HuH-7.5 (cell line): ENCODE data around the gene SNRPB2.

Source experiments
- DNase-seq: peaks from one replicate; pipeline ENCODE4 v3.0.0; 2011; ENCODE audit warnings: low spot score

SNRPB2 gene

GRCh38 chr20:16729565-16730460 lies at the start of gene SNRPB2:
Gene SNRPB2 (plus strand): TSS chr20:16730026. CDS start chr20:16731703, 1,677 bp downstream.
- DNase-seq = peak; percentile 72

GRCh38 chr20:16684416-16684815 lies 45.4 kb upstream of the SNRPB2 start:
- no peak for DNase-seq

DNA sequence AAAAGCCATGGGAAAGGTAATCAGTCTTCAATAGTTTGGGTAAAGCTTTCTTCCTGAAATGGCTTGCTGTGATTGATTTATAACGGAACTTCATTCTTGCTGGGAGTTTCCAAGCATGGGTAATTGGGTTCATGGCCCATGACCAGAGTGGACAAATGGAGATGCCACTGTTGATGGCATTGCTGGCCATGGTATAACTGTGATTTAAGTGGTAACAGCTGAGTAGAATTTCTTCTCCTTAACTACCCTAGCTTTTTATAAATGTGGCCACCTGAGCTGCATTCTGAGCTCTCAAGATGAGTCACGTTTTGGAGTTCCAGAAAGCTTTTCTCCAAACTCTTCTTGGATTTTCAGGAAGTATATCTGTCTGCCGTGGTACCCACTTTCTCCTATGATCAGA lies 39.9 kb upstream of the SNRPB2 start:
- no peak for DNase-seq

DNA sequence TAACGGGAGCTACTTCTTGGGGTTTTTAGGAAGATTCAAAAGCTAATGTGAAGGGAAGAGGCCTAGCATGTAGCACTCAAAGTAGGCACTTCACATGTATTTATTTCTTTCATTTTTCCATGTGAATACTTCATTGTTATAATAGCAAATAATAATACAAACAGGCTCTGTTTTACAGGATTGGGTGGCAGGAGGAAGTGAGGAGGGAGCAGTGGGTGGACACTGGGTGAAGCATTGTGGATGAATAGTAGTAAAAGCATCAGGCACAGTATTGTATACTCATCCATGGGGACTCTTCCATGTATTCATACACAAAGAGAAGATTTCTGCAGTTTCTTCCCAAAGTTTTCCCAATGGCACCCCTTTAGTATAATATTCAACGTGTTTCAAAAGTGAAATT lies 38.4 kb upstream of the SNRPB2 start:
- DNase-seq = no peak

DNA sequence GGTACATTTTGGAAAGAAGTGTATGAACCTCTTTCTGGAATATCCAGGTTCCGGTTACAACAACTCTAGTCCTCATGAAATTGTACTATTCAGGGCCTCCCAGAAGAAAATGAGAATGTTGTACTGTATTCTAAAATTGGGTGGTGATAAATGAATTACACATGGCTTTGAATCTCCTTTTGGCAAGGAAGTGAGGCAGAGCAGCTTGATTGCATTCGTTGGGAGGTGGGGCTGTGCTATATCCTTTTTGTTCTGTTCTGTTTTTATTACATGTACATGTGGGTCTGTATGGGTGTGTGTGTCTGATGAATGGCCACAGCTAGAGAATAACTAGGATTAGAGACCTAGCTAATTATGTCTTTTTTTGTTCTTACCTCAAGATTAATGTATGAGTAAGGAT lies 37.8 kb upstream of the SNRPB2 start:
- no peak for DNase-seq

DNA sequence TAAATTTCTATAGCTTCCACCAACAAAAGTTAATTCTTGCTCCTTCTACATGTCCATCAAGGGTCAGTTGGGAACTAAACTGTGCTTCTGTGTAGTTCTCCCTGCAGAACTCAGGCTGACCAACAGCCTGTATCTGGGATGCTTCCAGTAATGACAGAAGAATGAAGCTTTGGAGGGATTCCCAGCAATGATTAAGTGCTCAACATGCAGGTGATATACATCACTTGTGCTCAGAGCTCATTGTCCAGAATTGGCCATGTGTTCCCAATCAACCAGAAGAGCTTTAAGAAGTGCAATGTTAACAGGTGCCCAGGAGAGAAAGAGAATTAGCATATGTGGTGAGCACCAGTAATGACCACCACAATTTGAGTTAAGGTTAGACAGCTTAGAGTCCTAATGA lies 37.4 kb upstream of the SNRPB2 start:
- no peak for DNase-seq

DNA sequence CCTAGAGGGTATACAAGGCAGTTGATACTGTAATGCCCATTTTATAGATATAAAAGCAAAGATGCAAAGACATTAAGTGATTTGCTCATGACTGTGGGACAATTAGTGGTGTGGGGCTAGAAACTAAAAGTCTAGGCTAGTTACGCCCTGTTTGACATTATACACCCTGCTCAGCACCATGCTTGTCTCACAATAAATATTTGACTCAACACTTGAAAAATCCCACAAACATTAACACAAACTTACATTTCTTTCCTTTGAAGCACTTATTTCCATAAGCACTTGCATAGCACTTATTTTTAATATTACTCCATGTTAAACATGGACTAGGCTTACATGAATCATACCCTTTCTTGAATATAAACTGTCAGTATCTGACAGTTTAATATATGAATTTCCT lies 36.5 kb upstream of the SNRPB2 start:
- no peak for DNase-seq

- DNase-seq = no peak
These were observed 35.7 kb upstream of the SNRPB2 start for GRCh38 chr20:16694161-16694560.

DNA sequence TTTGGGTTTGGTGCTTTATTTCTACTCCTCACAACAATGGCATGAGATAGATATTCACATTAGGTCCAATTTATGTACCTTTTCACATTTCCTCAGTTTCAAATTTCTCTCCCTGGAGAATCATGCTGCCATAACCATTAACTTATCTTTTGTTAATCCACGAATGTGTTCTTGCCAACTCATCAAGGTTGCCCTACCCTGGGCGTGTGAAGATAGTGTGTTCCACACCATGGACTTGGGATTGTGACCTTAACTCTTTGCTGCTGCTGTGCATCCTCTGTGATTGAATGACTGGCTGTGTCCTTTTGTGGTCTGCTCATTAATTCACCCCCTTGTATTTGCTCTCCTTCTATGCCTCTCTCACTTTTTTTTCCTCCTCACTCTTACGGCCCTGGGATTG lies 34.2 kb upstream of the SNRPB2 start:
- DNase-seq = no peak

DNA sequence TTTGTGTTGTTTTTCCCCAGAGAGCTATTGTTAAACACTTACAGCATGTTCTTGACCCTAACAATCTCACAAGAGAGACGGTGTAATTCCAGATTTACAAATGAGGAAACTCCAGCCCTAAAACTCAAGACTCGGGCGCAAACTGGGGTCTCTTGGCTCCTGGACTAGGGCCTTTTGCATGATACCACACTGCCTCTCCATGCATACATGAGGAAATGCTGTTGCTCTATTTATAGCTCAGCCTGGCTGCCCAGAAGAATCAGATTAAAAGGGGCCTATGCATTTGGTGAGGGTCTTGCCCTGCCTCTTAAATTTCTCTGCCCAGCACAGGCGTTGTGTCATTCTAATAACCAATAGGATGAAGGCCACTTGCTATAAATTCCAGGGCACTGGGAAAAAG lies 30.5 kb upstream of the SNRPB2 start:
- DNase-seq = no peak

GRCh38 chr20:16701296-16701695 lies 28.5 kb upstream of the SNRPB2 start:
- DNase-seq = peak; percentile 11

- no peak for DNase-seq
These were observed 26.3 kb upstream of the SNRPB2 start for GRCh38 chr20:16703570-16703969.

- no peak for DNase-seq
These were observed 22.2 kb upstream of the SNRPB2 start for GRCh38 chr20:16707674-16708073.

DNA sequence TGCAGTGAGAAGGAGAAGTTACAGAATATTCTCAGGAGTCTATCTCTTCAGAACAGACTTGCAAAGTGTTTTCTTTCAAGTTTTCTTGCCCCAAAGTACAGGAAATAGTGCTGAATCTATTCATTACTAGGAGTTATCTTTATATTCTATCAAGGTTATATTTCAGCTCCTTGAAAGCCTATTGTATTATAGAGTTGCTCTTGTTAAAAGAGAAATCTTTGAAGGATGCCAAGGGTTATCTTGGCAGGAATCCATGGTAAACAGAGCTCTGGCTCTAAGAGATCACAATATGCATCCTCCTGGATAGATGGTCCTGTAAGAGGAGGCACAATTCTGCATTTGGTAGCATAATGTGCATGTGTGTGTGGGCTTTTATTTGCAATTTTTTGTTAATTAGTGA lies 21.2 kb upstream of the SNRPB2 start:
- no peak for DNase-seq

DNA sequence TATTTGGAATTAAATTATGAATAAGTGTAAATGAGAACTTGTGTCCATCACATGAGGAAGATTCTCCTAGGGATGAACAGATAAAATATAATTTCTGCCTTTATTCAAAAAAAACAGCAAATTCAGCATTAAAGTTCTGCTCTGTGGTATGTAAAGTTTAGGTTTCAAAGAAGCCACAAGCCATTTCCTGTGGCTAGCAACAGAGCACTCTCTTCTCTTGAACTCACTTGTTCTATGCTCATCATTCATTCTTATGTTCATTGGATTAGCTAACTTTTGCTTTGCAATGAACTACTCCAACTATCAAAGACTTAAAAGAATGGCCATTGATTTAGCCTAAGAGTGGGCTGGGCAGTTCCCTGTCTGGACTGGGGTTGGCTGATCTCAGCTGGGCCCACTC lies 20.8 kb upstream of the SNRPB2 start:
- no peak for DNase-seq

DNA sequence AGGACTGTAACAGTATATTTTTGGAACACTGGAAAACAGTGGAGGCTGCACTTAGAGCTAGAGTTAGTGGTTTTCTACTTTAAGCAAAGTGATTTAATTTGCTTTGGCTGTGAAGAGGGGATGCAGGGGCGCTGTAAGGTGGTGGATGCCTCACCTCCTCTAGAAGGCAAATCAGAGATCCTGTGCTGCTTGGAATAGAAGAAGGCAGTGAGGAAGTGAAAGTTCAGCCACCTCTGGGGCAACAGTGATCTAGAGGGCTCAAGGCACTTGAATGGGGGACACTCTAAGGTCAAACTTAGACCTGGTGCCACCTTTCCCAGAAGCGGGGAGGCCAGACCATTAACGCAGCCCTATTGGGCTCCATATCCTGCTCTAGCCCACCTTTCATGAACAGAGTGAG lies 19.0 kb upstream of the SNRPB2 start:
- no peak for DNase-seq

DNA sequence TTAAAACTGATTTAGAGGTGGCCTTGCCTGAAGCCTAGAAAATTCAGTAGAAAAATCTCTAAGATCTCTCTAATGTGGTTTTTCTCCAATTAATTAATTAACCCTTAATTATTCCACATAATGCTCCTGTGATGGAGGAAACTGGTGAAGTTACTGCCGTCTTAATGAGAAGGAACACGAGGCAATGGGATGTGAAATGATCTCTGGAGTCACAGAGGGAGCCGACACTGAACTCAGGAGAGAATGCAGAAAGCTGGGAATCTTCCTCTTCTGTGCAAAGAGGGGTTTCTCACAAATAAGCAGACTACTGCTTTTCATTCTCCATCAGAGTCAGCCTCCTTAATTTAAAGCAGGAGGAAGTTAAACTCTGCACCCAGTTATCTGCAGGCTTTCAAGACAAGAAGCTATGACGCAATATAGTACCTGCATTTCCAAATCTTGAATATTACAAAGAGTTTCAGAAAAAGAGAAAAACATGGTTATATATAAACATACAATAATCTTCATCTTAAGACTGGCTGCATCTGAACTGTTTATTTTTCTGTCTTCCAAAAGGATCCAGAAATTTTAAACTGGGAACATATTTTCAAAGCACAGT lies 18.1 kb upstream of the SNRPB2 start:
- DNase-seq = no peak

GRCh38 chr20:16712511-16712947 lies 17.3 kb upstream of the SNRPB2 start:
- no peak for DNase-seq

DNA sequence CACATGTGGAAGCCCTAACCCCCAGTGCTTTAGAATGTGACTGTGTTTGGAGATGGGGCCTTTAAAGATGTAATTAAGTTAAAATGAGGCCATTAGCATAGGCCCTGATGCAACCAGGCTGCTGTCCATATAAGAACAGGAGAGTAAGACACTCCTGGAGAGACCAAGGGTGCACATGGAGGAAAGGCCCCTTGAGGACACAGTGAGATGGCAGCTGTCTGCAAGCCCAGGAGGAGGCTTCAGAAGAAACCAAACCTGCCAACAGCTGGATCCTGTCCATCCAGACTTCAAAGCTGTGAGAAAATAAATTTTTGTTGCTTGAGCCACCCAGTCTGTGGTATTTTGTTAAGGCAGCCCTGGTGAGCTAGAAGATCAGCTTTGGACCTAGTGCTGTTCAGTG lies 16.8 kb upstream of the SNRPB2 start:
- no peak for DNase-seq

DNA sequence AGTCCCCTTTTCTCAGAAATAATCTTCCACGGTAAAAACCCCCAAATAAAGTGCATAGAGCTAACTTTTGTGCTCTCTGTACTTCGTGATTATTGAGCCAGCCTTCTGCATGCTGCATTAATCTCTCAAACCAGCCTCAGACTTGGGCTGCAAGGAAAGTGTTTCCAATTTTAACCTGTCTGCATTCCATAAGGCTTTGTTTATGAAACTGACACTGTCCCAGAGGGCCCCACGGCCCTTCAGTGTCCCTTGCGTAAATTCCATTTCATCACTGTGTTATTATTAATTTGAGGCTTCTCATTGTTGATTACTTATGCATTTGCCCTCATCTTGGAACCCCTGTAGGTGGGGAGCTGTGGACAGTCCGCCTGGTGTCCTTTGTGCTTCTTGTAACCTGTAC lies 15.6 kb upstream of the SNRPB2 start:
- no peak for DNase-seq

DNA sequence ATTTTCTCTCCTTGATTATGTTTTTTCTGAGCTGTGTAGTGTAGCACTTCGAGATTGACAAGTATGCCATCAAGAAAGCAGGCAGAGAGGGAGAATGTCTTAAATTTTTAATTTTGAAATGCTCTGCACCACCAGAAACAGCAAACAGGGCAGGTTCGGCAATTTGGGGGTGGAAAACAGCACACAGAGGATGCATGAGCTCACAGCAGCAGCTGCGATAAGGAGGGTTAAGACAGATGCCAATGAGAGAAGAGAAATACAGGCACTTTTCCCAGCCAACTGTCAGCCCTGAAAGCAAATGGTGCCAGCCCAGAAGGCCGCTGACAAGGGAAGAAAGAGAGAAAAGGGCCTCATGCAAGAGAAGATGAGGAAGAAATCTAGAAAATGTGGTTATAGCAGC lies 15.1 kb upstream of the SNRPB2 start:
- DNase-seq = no peak

DNA sequence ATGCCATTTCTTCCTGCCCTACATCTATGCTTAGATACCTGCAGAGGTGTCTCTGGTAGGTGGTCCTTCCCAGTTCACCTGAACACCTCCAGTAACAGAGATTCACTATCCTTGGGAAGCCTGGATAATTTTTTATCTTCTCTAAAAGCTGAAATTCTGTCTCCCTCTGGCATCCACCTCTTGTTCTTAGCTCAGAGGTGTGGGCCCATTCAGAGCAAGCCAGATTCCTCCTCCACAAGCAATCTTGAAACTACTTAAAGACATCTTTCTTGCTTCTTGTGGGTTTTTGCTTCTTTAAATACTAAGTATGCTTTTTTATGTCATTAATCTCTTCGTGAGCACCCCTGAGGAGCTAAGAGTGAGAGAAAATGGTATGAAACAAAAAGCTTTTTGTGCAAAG lies 10.4 kb upstream of the SNRPB2 start:
- DNase-seq = no peak

DNA sequence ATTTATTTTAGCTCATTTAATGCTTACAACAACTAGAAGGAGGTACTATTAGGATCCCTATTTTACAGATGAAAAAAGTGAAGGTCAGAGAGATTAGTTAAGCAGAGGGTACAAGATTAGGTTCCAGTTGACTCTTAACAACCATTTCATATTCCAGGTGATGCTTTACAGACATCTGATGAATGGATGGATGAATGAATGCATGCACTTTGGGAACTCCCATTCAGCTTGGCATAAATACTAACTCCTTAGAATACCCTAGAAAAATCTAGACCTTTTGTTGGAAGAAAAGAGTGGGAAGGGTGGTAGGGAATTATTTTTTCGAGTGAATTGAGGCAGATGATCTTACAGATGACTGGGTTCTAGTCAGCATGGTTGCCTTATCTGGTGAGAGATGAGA lies 746 bp upstream of the SNRPB2 start:
- DNase-seq = no peak
